HepG2 (cell line): Measurements from ENCODE around the gene WDHD1. TPM values are rescaled to one million over a fixed set of nuclear protein-coding genes. Genes with fewer than 3 reads are reported as not detected.

Experiments used
- DNMT3B ChIP-seq: conservative IDR thresholded peaks from 2 replicates; pipeline ENCODE4 v1.6.1; 2016; ENCODE audit warnings: missing biosample characterization, control low read depth
- EHMT2 ChIP-seq: fragments of 200-600 bp; sonication (generic); IDR thresholded peaks from 2 replicates; pipeline ENCODE4 v1.7.0; 2017; ENCODE audit warnings: antibody characterized with exemption, low read depth, low read length, borderline replicate concordance
- EP300 ChIP-seq, 3 experiments: sonication (generic) in 1 of 3; formaldehyde crosslinking in 1 of 3; IDR thresholded peaks; 2 replicates each; pipeline versions ENCODE4 v1.5.1 to v1.6.1; 2011 to 2020; ENCODE audit warnings: low read depth in 2 of 3, low read length in 2 of 3, borderline replicate concordance in 1 of 3, improper control_type of control experiment in 1 of 3, mild to moderate bottlenecking in 1 of 3, missing genetic modification reagents in 1 of 3, moderate library complexity in 1 of 3
- GATAD1 ChIP-seq: IDR thresholded peaks from 2 replicates; pipeline ENCODE4 v1.6.1; 2016; ENCODE audit warnings: missing genetic modification reagents, missing compliant biosample characterization
- GMEB2 ChIP-seq: IDR thresholded peaks from 2 replicates; pipeline ENCODE4 v1.6.1; 2016; ENCODE audit warnings: missing biosample characterization, missing genetic modification reagents, low read depth
- HBP1 ChIP-seq: IDR thresholded peaks from 2 replicates; pipeline ENCODE4 v1.6.1; 2016; ENCODE audit warnings: low read depth, control low read depth
- MLXIP ChIP-seq: sonication (generic); formaldehyde crosslinking; IDR thresholded peaks from 2 replicates; pipeline ENCODE4 v1.9.0; 2021; ENCODE audit warnings: missing genetic modification reagents, borderline replicate concordance
- PHF20 ChIP-seq: sonication (generic); formaldehyde crosslinking; IDR thresholded peaks from 2 replicates; pipeline ENCODE4 v1.5.0; 2020; ENCODE audit warnings: mild to moderate bottlenecking, missing genetic modification reagents
- RFXANK ChIP-seq: IDR thresholded peaks from 2 replicates; pipeline ENCODE4 v1.6.1; 2016
- ZC3H13 ChIP-seq: sonication (generic); formaldehyde crosslinking; IDR thresholded peaks from 2 replicates; pipeline ENCODE4 v1.8.1; 2023; ENCODE audit warnings: mild to moderate bottlenecking, missing genetic modification reagents, moderate library complexity
- ZNF138 ChIP-seq: sonication (generic); formaldehyde crosslinking; IDR thresholded peaks from 2 replicates; pipeline ENCODE4 v1.5.0; 2020; ENCODE audit warnings: mild to moderate bottlenecking, low read depth, missing genetic modification reagents
- ZNF24 ChIP-seq: fragments of 450-650 bp; IDR thresholded peaks from 2 replicates; pipeline ENCODE4 v1.6.1; 2017; ENCODE audit warnings: antibody characterized with exemption, mild to moderate bottlenecking
- ZNF839 ChIP-seq: sonication (generic); formaldehyde crosslinking; IDR thresholded peaks from 2 replicates; pipeline ENCODE4 v1.4.0; 2020; ENCODE audit warnings: missing genetic modification reagents, mild to moderate bottlenecking, borderline replicate concordance
- ZSCAN22 ChIP-seq: sonication (generic); formaldehyde crosslinking; IDR thresholded peaks from 2 replicates; pipeline ENCODE4 v1.4.0; 2020; ENCODE audit warnings: mild to moderate bottlenecking, missing genetic modification reagents
- ZSCAN29 ChIP-seq: sonication (generic); formaldehyde crosslinking; conservative IDR thresholded peaks from 2 replicates; pipeline ENCODE4 v1.4.0; 2020; ENCODE audit warnings: mild to moderate bottlenecking, missing genetic modification reagents
- polyA plus RNA-seq, 8 experiments: library from polyadenylated mRNA; depleted of rRNA in 3 of 8; stranded (reverse) in 7 of 8; unstranded in 1 of 8; fragments of >200 nt; fragmentation: Illumina TruSeq in 4 of 8; extraction: Trizol in 4 of 8; gene quantifications; 2 replicates each; pipeline versions ENCODE4 v1.2.1 to v1.2.3, GENCODE V29; 2011 to 2016; ENCODE audit warnings: low read depth in 4 of 8, missing spikeins in 1 of 8, mixed read lengths in 1 of 8; ENCODE audit not compliant: insufficient read depth in 1 of 8
- total RNA-seq, 5 experiments: library from RNA; depleted of rRNA; stranded (reverse); fragments of >200 nt; fragmentation: Illumina TruSeq; extraction: Trizol; gene quantifications; 2 replicates each; pipeline ENCODE4 v1.2.3, GENCODE V29; 2016; ENCODE audit warnings: low read depth in 1 of 5
- TF ChIP-seq, protein P1 (sequence below): sonication (generic); formaldehyde crosslinking; IDR thresholded peaks from 2 replicates; pipeline ENCODE4 v1.4.0; 2020; ENCODE audit warnings: missing genetic modification reagents, borderline replicate concordance

The WDHD1 gene
- total and polyA plus RNA-seq, 2 of the 13 experiments (the other 11 are each of a cell fraction or from before 2014, with no cell fraction given), result 5.5 to 27.5 TPM

DNA sequence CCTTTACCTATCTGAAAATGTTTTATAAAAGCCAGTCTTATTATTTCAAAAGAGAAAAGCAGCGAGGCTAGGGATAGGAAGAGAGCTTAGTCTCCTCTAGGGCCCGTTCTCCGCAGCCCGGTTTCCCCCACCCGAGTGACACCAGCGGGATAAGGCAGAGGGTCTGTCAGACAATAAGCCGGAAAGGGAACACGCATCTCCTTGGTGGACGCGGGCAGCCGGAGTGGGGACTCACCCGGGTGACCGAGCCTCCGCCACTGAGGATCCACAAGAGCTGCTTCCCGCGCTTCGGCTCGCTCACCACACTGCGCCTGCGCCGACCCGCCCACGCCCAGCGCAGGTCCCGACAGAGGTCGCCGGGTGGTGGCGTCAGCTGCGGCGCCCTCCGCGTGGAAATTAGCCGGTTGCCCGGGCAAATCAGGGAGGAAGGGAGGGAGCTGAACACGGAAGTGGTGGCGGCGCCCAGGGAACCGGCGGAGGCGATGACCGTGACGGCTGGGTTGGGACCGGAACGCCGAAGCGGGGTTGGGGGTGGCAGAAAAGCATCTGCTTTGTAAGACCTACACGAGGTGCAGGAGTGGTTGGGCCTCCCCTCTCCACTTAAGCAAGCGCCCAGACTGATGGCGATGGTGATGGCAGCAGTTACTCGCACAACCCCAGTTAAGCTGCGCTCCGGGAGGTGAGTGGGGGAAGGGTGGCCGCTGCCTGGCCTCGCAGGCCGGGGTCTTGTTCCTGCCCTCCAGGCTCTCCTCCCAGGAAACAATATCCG lies at the start of gene WDHD1, which contains the start of gene SOCS4 (continued):
- TF ChIP-seq MLXIP (CRISPR knock-in tag) (no peak), ZNF138 (CRISPR knock-in tag) (no peak), ZNF24 (no peak), ZC3H13 (CRISPR knock-in tag) (no peak), EP300 (IDR thresholded peaks at IDR 0.05; ENCODE audit: low read depth in 2 of 2, low read length in 2 of 2) (peak in 1 of 2 experiments; percentile 36; a peak in 1 of 4 replicates), EP300 (CRISPR knock-in tag; IDR thresholded peaks at IDR 0.05; ENCODE audit: borderline replicate concordance) (no peak; the same call in 1 of the 2 replicates), DNMT3B (CRISPR knock-in tag) (no peak), PHF20 (peak; percentile 93), EHMT2 (no peak), HBP1 (CRISPR knock-in tag) (peak; percentile 79; the same call in 1 of the 2 replicates), ZSCAN22 (CRISPR knock-in tag) (peak; percentile 74; the same call in 1 of the 2 replicates), GMEB2 (CRISPR knock-in tag) (peak; percentile 67; the same call in 1 of the 2 replicates), RFXANK (0 out of 2 replicates have a peak, but pooled peaks have one; percentile 54), GATAD1 (peak; percentile 97), ZSCAN29 (CRISPR knock-in tag) (peak; percentile 61; the same call in 1 of the 2 replicates), ZNF839 (peak; percentile 42; the same call in 1 of the 2 replicates)
- TF ChIP-seq, protein P1, sequence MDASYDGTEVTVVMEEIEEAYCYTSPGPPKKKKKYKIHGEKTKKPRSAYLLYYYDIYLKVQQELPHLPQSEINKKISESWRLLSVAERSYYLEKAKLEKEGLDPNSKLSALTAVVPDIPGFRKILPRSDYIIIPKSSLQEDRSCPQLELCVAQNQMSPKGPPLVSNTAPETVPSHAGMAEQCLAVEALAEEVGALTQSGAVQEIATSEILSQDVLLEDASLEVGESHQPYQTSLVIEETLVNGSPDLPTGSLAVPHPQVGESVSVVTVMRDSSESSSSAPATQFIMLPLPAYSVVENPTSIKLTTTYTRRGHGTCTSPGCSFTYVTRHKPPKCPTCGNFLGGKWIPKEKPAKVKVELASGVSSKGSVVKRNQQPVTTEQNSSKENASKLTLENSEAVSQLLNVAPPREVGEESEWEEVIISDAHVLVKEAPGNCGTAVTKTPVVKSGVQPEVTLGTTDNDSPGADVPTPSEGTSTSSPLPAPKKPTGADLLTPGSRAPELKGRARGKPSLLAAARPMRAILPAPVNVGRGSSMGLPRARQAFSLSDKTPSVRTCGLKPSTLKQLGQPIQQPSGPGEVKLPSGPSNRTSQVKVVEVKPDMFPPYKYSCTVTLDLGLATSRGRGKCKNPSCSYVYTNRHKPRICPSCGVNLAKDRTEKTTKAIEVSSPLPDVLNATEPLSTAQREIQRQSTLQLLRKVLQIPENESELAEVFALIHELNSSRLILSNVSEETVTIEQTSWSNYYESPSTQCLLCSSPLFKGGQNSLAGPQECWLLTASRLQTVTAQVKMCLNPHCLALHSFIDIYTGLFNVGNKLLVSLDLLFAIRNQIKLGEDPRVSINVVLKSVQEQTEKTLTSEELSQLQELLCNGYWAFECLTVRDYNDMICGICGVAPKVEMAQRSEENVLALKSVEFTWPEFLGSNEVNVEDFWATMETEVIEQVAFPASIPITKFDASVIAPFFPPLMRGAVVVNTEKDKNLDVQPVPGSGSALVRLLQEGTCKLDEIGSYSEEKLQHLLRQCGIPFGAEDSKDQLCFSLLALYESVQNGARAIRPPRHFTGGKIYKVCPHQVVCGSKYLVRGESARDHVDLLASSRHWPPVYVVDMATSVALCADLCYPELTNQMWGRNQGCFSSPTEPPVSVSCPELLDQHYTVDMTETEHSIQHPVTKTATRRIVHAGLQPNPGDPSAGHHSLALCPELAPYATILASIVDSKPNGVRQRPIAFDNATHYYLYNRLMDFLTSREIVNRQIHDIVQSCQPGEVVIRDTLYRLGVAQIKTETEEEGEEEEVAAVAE (CRISPR knock-in tag), result peak; percentile 72; the same call in 1 of the 2 replicates
